ENCODE data around the gene MAGI1. TPM values are rescaled to one million over a fixed set of nuclear protein-coding genes. Genes with fewer than 3 reads are reported as not detected.

MAGI1 gene
- polyA plus RNA-seq, 1 of the 3 experiments (the other 2 are of a cell fraction): 10.3 TPM

GRCh38 chr3:65831733-65832425 lies 206.8 kb downstream of the MAGI1 start (continued):
- TF ChIP-seq ZBTB33 (IDR thresholded peaks at IDR 0.05; ENCODE audit: borderline replicate concordance, low read depth) (peak; percentile 29; the same call in 1 of the 2 replicates), FOXM1 (IDR thresholded peaks at IDR 0.05; ENCODE audit: low read depth) (no peak), USF1 (IDR thresholded peaks at IDR 0.05; ENCODE audit: borderline replicate concordance, low read depth) (no peak), IRF3 (IDR thresholded peaks at IDR 0.05; ENCODE audit: low read depth, low read length) (no peak), RCOR1 (IDR thresholded peaks at IDR 0.05; ENCODE audit: low read length) (no peak), MEF2A (IDR thresholded peaks at IDR 0.05; ENCODE audit: borderline replicate concordance, low read depth) (no peak), SMC3 (IDR thresholded peaks at IDR 0.05; ENCODE audit: low read depth, low read length) (no peak), CTCF (IDR thresholded peaks at IDR 0.05) (no peak; the same call in 1 of the 2 replicates), TEAD4 (IDR thresholded peaks at IDR 0.05; ENCODE audit: borderline replicate concordance, insufficient read depth) (peak; percentile 33; the same call in 1 of the 2 replicates), POLR2AphosphoS5 (IDR thresholded peaks at IDR 0.05; ENCODE audit: low read depth, low read length) (no peak), NRF1 (IDR thresholded peaks at IDR 0.05; ENCODE audit: low read depth, low read length) (no peak), RXRA (IDR thresholded peaks at IDR 0.05; ENCODE audit: borderline replicate concordance, low read depth) (peak; percentile 41; the same call in 1 of the 2 replicates), GABPA (IDR thresholded peaks at IDR 0.05; ENCODE audit: low read depth) (no peak), TAF1 (IDR thresholded peaks at IDR 0.05; ENCODE audit: borderline replicate concordance, low read depth, low read length) (no peak), SIN3A (IDR thresholded peaks at IDR 0.05; ENCODE audit: borderline replicate concordance, low read depth, low read length) (no peak), EZH2phosphoT487 (IDR thresholded peaks at IDR 0.05; ENCODE audit: borderline replicate concordance, low read depth) (no peak), MAX (IDR thresholded peaks at IDR 0.05; ENCODE audit: low read depth) (peak; percentile 63), RAD21 (IDR thresholded peaks at IDR 0.05; ENCODE audit: low read length) (no peak), FOXJ3 (CRISPR knock-in tag; IDR thresholded peaks at IDR 0.05) (no peak), NFIC (IDR thresholded peaks at IDR 0.05; ENCODE audit: borderline replicate concordance) (peak; percentile 59; the same call in 1 of the 2 replicates), GATA2 (CRISPR knock-in tag; IDR thresholded peaks at IDR 0.05) (no peak)

Measured in SK-N-SH (cell line).